Activated CD8-positive, alpha-beta memory T cell treated with anti-CD3 and anti-CD28 coated beads for 36 hours (primary cell): Measurements from ENCODE around the gene GCG. TPM values are rescaled to one million over a fixed set of nuclear protein-coding genes. Genes with fewer than 3 reads are reported as not detected.

Source experiments
- CTCF ChIA-PET: fragments of 350-600 bp; sonication (Branson Sonifier 250); formaldehyde crosslinking; loops from one replicate; lab custom pipeline; 2021; ENCODE audit warnings: antibody characterized with exemption; lab: Charles Lee
- POLR2A ChIA-PET: fragments of 350-600 bp; sonication (Branson Sonifier 250); formaldehyde crosslinking; loops from one replicate; lab custom pipeline; 2021; ENCODE audit warnings: antibody characterized with exemption; lab: Charles Lee
- total RNA-seq, 2 experiments: library from RNA; stranded (reverse); gene quantifications; one replicate each; pipeline ENCODE4 v1.2.3, GENCODE V29; 2021

The GCG gene
- total RNA-seq, 2 experiments from 2014 or later, result not detected

GRCh38 chr2:162155093-162155492 lies 3.0 kb upstream of the GCG start:
- ChIA-PET CTCF (no interaction called here), POLR2A (no interaction called here)

- CTCF ChIA-PET, result interaction anchor here (1.0 to 1.4 kb wide), 3 partner anchors 66 to 147 kb away, joined by 4 to 9 read pairs (median 5); no protein-coding TSS in a partner anchor
- POLR2A ChIA-PET, result no interaction called here
Measured at GRCh38 chr2:162153608-162154224, 1.7 kb upstream of the GCG start.

GRCh38 chr2:162149940-162150339 lies 2.1 kb downstream of the GCG start:
- ChIA-PET CTCF (no interaction called here), POLR2A (no interaction called here)

GRCh38 chr2:162149466-162149865 lies 2.6 kb downstream of the GCG start:
- CTCF ChIA-PET, result no interaction called here
- POLR2A ChIA-PET, result no interaction called here

- CTCF ChIA-PET, result no interaction called here
- POLR2A ChIA-PET, result no interaction called here
Measured at GRCh38 chr2:162148956-162149355, 3.1 kb downstream of the GCG start.

- ChIA-PET POLR2A (no interaction called here), CTCF (no interaction called here)
Measured at GRCh38 chr2:162143969-162144368, 8.1 kb downstream of the GCG start.

GRCh38 chr2:162138310-162138709 lies 13.7 kb downstream of the GCG start:
- CTCF ChIA-PET, result no interaction called here
- POLR2A ChIA-PET, result no interaction called here

GRCh38 chr2:162127422-162127821 lies 24.6 kb downstream of the GCG start:
- ChIA-PET POLR2A (no interaction called here), CTCF (interaction anchor here (1.3 kb wide), 1 partner anchor 180 kb away, joined by 3 read pairs; no protein-coding TSS in a partner anchor)

- ChIA-PET CTCF (interaction anchor here (1.0 to 1.4 kb wide), 3 partner anchors 53 to 179 kb away, joined by 3 to 6 read pairs (median 3); no protein-coding TSS in a partner anchor), POLR2A (no interaction called here)
Measured at GRCh38 chr2:162126527-162126926, 25.5 kb downstream of the GCG start.

- CTCF ChIA-PET, result interaction anchor here (1.0 to 1.4 kb wide), 3 partner anchors 53 to 179 kb away, joined by 3 to 6 read pairs (median 3); no protein-coding TSS in a partner anchor
Measured at GRCh38 chr2:162126111-162126519, 25.9 kb downstream of the GCG start.

GRCh38 chr2:162125138-162125537 lies 26.9 kb downstream of the GCG start:
- ChIA-PET CTCF (interaction anchor here (0.9 to 1.4 kb wide), 3 partner anchors 16 to 178 kb away, joined by 6 to 8 read pairs (median 6); no protein-coding TSS in a partner anchor), POLR2A (no interaction called here)

More at GRCh38 chr2:162126111-162126519, 25.9 kb downstream of the GCG start:
- POLR2A ChIA-PET, result no interaction called here

- ChIA-PET POLR2A (no interaction called here), CTCF (interaction anchor here (0.8 to 1.4 kb wide), 4 partner anchors 131 to 537 kb away, joined by 3 to 8 read pairs (median 3); no protein-coding TSS in a partner anchor)
Measured at GRCh38 chr2:162123806-162124758, 28.0 kb downstream of the GCG start.

- POLR2A ChIA-PET, result no interaction called here
- CTCF ChIA-PET, result no interaction called here
Measured at GRCh38 chr2:162118166-162119031, 33.6 kb downstream of the GCG start.

- ChIA-PET CTCF (no interaction called here), POLR2A (no interaction called here)
Measured at GRCh38 chr2:162116352-162116751, 35.7 kb downstream of the GCG start.

- CTCF ChIA-PET, result no interaction called here
- POLR2A ChIA-PET, result no interaction called here
Measured at GRCh38 chr2:162115076-162115475, 37.0 kb downstream of the GCG start.

- CTCF ChIA-PET, result no interaction called here
Measured at GRCh38 chr2:162114271-162114670, 37.8 kb downstream of the GCG start.

GRCh38 chr2:162113776-162114168 lies 38.3 kb downstream of the GCG start:
- ChIA-PET POLR2A (no interaction called here), CTCF (no interaction called here)

More at GRCh38 chr2:162114271-162114670, 37.8 kb downstream of the GCG start:
- POLR2A ChIA-PET, result no interaction called here

GRCh38 chr2:162113088-162113775 lies 38.8 kb downstream of the GCG start:
- CTCF ChIA-PET, result no interaction called here
- POLR2A ChIA-PET, result no interaction called here
